Sigmoid colon (tissue), 7 donors: ENCODE data around the gene EEF1A2. TPM values are rescaled to one million over a fixed set of nuclear protein-coding genes. Genes with fewer than 3 reads are reported as not detected.

Source experiments
- DNase-seq: peaks from one replicate; pipeline ENCODE4 v3.0.0-alpha.2; 2019
- H3K27ac ChIP-seq, 4 donors: fragments of 200-600 bp; sonication (generic); one replicate each; pipeline ENCODE4 v1.5.1; 2016 to 2019; ENCODE audit warnings: mild to moderate bottlenecking in 1 of 4
- H3K27me3 ChIP-seq, 3 donors: fragments of 200-600 bp; sonication (generic); one replicate each; pipeline ENCODE4 v1.5.1; 2019; ENCODE audit warnings: mild to moderate bottlenecking in 1 of 3
- H3K36me3 ChIP-seq, 4 donors: fragments of 200-600 bp; sonication (generic); one replicate each; pipeline ENCODE4 v1.5.1; 2016 to 2019
- H3K4me1 ChIP-seq, 4 donors: fragments of 200-600 bp; sonication (generic); one replicate each; pipeline ENCODE4 v1.5.1; 2017 to 2019
- H3K4me3 ChIP-seq, 4 donors: fragments of 200-600 bp; sonication (generic); one replicate each; pipeline ENCODE4 v1.5.1; 2017 to 2019; ENCODE audit warnings: mild to moderate bottlenecking in 2 of 4, moderate library complexity in 1 of 4
- H3K9me3 ChIP-seq, 4 donors: fragments of 200-600 bp in 3 of 4; sonication (generic) in 3 of 4; one replicate each; pipeline versions ENCODE4 v1.5.1 to v1.6.1; 2013 to 2019
- EP300 ChIP-seq, 4 donors: sonication (generic); formaldehyde crosslinking; IDR thresholded peaks; one replicate each; pipeline ENCODE4 v1.6.1; 2017; ENCODE audit warnings: antibody characterized with exemption in 4 of 4
- POLR2A ChIP-seq, 2 donors: fragments of 450-650 bp; IDR thresholded peaks; one replicate each; pipeline ENCODE4 v1.6.1; 2016; ENCODE audit warnings: antibody characterized with exemption in 2 of 2, mild to moderate bottlenecking in 2 of 2, moderate library complexity in 2 of 2
- POLR2AphosphoS5 ChIP-seq, 4 donors: sonication (generic); formaldehyde crosslinking; IDR thresholded peaks; one replicate each; pipeline ENCODE4 v1.6.1; 2017; ENCODE audit warnings: antibody characterized with exemption in 4 of 4
- WGBS, 2 donors: extraction: QIAGEN DNeasy Blood & Tissue Kit; methylation state at CpG; one replicate each; pipeline ENCODE4 v1.1.7; 2013; 5-methylcytosine and 5-hydroxymethylcytosine counted together
- intact Hi-C: fragments of 100-400 bp; cut with DNase I; formaldehyde crosslinking; loops from one replicate; pipeline ENCODE4 v1.15.1; 2023
- polyA plus RNA-seq, 3 donors: library from polyadenylated mRNA; stranded (reverse); fragments of 200-250 nt; gene quantifications; one replicate each; pipeline ENCODE4 v1.2.3, GENCODE V29; 2013
- total RNA-seq, 4 donors: library from RNA; depleted of rRNA; stranded (reverse); fragments of >200 nt; gene quantifications; one replicate each; pipeline ENCODE4 v1.1.0, GENCODE V29; 2016
- TF ChIP-seq, protein P1 (sequence below), 4 experiments: fragments of 450-650 bp in 3 of 4; fragments of 200-600 bp in 1 of 4; IDR thresholded peaks; one replicate each; pipeline ENCODE4 v1.5.1; 2016 to 2019; ENCODE audit warnings: antibody characterized with exemption in 4 of 4, mild to moderate bottlenecking in 3 of 4, moderate library complexity in 2 of 4
- donor health status: healthy with polysubstance abuse.
- donor health status: Bipolar disorder and iron deficiency.
- donor health status: healthy.

The EEF1A2 gene
- total and polyA plus RNA-seq, 7 donors = 2.8 to 14.3 (median 7.8) TPM

DNA sequence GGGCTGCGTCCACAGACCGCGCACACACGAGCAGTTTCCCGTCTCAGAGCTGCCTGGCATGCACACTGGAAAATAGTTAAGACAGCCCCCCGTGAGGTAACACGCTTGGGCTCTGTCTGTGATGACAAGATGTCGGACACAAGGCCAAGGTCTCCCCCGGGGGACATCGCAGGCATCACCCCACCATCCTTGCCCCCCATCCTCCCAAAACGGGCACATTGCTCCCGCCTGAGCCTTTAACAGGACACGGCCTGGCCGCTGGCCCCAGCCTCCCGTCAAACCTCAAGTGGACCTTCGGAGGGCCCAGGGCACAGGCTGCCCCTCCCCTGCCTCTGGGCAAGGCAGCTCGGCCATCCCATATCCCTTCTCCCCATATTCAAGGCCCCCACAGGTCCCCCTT lies 32.0 kb downstream of the EEF1A2 start:
- intact Hi-C loops = no loop called here

DNA sequence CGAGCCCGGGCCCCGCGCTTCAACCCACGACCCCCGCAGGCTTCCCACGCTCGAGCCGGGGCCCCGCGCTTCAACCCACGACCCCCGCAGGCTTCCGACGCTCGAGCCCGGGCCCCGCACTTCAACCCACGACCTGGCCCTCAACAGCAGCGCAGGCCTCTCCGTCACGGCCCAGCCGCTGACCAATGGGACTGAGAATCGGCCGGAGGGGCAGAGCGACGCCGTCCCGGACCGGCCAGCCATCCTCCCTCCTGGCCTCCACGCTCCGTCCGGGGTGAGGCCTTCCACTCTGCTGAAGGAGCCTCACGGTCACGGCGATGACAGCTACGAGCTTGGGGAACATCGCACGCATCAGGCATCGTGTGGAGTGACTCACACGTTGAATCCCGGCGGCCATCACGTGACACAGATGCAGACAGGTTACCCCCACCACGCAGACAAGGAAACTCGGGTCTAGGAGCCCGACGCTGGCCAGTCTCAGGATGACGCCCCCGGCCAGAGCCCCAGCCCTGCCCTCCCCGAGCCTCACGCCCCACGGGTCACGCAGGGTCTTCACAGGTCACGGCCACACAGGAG lies 32.5 kb downstream of the EEF1A2 start:
- Histone ChIP-seq H3K4me3 (no peak overlapping the region), H3K36me3 (no peaks in the 10 kb centered on the region), H3K27me3 (peaks cover 13 to 95% (median 47%) of the 10 kb centered on the region in 3 donors), H3K9me3 (no peaks in the 10 kb centered on the region), H3K27ac (no peak overlapping the region), H3K4me1 (peaks cover 0 to 3% (median 2%) of the 10 kb centered on the region in 4 donors)
- TF ChIP-seq POLR2AphosphoS5 (IDR thresholded peaks at IDR 0.05) (no peak), POLR2A (IDR thresholded peaks at IDR 0.05) (no peak), EP300 (IDR thresholded peaks at IDR 0.05) (no peak)
- TF ChIP-seq, protein P1, sequence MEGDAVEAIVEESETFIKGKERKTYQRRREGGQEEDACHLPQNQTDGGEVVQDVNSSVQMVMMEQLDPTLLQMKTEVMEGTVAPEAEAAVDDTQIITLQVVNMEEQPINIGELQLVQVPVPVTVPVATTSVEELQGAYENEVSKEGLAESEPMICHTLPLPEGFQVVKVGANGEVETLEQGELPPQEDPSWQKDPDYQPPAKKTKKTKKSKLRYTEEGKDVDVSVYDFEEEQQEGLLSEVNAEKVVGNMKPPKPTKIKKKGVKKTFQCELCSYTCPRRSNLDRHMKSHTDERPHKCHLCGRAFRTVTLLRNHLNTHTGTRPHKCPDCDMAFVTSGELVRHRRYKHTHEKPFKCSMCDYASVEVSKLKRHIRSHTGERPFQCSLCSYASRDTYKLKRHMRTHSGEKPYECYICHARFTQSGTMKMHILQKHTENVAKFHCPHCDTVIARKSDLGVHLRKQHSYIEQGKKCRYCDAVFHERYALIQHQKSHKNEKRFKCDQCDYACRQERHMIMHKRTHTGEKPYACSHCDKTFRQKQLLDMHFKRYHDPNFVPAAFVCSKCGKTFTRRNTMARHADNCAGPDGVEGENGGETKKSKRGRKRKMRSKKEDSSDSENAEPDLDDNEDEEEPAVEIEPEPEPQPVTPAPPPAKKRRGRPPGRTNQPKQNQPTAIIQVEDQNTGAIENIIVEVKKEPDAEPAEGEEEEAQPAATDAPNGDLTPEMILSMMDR (IDR thresholded peaks at IDR 0.05) = no peak
- 85 to 86% methylated on average over 55 of the region's 55 CpGs for WGBS, 2 donors
- intact Hi-C loops = no loop called here
- DNase-seq = no peak

More for the DNA sequence above, 32.0 kb downstream of the EEF1A2 start:
- no peak for DNase-seq
- Histone ChIP-seq H3K27ac (no peak overlapping the region), H3K9me3 (no peaks in the 10 kb centered on the region), H3K4me1 (peaks cover 0 to 8% (median 8%) of the 10 kb centered on the region in 4 donors), H3K4me3 (no peak overlapping the region), H3K27me3 (peaks cover 16 to 95% (median 49%) of the 10 kb centered on the region in 3 donors), H3K36me3 (no peaks in the 10 kb centered on the region)
- TF ChIP-seq, protein P1 (IDR thresholded peaks at IDR 0.05) = no peak
- TF ChIP-seq EP300 (IDR thresholded peaks at IDR 0.05) (no peak), POLR2AphosphoS5 (IDR thresholded peaks at IDR 0.05) (no peak), POLR2A (IDR thresholded peaks at IDR 0.05) (no peak)
- WGBS, 2 donors = 88 to 89% methylated on average over 17 of the region's 17 CpGs

DNA sequence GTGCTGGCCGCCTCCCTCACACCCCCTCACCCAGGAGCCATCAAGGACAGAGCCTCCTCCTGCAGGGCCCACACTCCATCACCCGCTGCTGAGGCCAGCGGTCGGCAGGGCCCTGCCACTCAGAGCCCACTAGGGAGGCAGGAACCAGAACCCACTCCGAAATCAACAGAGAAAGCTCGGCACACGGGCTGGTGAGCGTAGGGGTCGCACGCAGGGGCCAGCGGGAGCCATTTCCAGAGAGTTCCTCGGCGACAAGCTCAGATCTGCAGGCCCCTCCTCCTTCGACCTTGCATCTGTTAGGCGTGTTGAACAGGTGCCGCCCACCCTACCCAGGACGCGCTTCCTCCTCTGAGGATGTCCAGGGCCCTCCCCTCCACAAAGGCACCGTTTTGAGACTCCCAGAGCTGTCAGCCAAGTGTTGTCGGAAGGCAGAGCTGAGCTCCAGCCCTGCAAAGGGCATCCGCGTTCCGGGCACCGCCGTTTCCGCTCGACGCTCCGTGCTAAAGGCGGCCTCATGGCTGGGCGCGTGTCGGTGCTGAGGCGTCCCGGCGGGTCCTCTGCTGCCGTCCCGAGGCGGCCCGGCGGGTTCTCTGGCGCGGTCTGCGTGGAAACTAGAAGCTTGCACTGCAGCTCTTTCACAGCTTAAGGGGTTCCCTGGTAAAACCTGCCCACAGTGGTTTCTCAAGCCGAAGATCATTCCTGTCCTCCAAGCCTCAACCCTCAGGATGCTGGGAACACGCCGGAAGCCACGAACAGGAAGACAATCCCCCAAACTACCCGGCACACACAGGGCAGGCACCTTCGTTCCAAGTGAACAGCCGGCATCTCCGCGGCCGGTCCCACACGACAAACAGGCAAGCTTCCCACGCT lies 33.3 kb downstream of the EEF1A2 start:
- TF ChIP-seq, protein P1 (IDR thresholded peaks at IDR 0.05) = no peak
- Histone ChIP-seq H3K27ac (no peak overlapping the region), H3K4me3 (no peak overlapping the region), H3K36me3 (no peaks in the 10 kb centered on the region), H3K27me3 (peaks cover 11 to 95% (median 47%) of the 10 kb centered on the region in 3 donors), H3K9me3 (no peaks in the 10 kb centered on the region), H3K4me1 (no peaks in the 10 kb centered on the region)
- 80 to 81% methylated on average over 56 of the region's 56 CpGs for WGBS, 2 donors
- intact Hi-C loops = no loop called here
- no peak for DNase-seq

DNA sequence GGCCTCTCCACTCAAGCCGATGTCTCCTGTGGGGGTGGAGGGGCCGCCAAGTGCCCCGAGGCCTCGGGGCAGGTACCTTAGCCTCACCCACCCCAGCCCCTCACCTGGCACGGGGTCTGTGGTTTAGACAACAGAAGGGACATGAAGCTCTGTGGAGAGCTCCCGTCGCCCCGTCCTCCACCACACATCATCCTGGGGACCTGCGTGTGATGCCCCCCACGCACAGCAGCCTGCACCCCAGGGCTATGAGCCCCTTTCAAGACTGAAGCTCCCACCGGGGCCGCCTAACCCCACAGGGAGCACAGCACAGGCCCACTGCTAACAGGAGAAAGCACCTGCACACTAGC lies 34.6 kb downstream of the EEF1A2 start:
- TF ChIP-seq EP300 (IDR thresholded peaks at IDR 0.05) (no peak), POLR2AphosphoS5 (IDR thresholded peaks at IDR 0.05) (no peak), POLR2A (IDR thresholded peaks at IDR 0.05) (no peak)
- TF ChIP-seq, protein P1 (IDR thresholded peaks at IDR 0.05) = no peak
- H3K36me3 ChIP-seq = no peaks in the 10 kb centered on the region
- peaks cover 8 to 94% (median 50%) of the 10 kb centered on the region in 3 donors for H3K27me3 ChIP-seq
- DNase-seq = no peak
- H3K9me3 ChIP-seq = no peaks in the 10 kb centered on the region
- H3K27ac ChIP-seq = no peak overlapping the region
- 81 to 84% methylated on average over 12 of the region's 12 CpGs for whole genome bisulfite sequencing, 2 donors
- no peaks in the 10 kb centered on the region for H3K4me1 ChIP-seq
- no peak overlapping the region for H3K4me3 ChIP-seq
- intact Hi-C loops = no loop called here
